NCI-H146 treated with DMSO at 0.1 percent for 48 hours (cell line): ENCODE measurements around the gene EXOC3L4.

Experiments
- DNase-seq: peaks from one replicate; lab custom pipeline; 2025; ENCODE audit not compliant: unreplicated experiment; lab: John Stamatoyannopoulos, UW

Gene EXOC3L4

GRCh38 chr14:103130017-103130764, 35.7 kb downstream of the EXOC3L4 start:
- DNase-seq = no peak

- no peak for DNase-seq
These were observed 36.4 kb downstream of the EXOC3L4 start for GRCh38 chr14:103130965-103131364.

GRCh38 chr14:103131580-103131979, 37.1 kb downstream of the EXOC3L4 start:
- DNase-seq = no peak

- DNase-seq = no peak
These were observed 38.1 kb downstream of the EXOC3L4 start for GRCh38 chr14:103132381-103133209.

GRCh38 chr14:103133210-103134140, 39.0 kb downstream of the EXOC3L4 start:
- DNase-seq = no peak

GRCh38 chr14:103134405-103134804, 39.9 kb downstream of the EXOC3L4 start:
- no peak for DNase-seq

GRCh38 chr14:103134919-103135318, 40.4 kb downstream of the EXOC3L4 start:
- DNase-seq = no peak

- DNase-seq = no peak
These were observed 41.1 kb downstream of the EXOC3L4 start for GRCh38 chr14:103135333-103136260.

GRCh38 chr14:103136388-103137271, 42.1 kb downstream of the EXOC3L4 start:
- no peak for DNase-seq

GRCh38 chr14:103137689-103138300, 43.3 kb downstream of the EXOC3L4 start:
- no peak for DNase-seq

- no peak for DNase-seq
These were observed 44.0 kb downstream of the EXOC3L4 start for GRCh38 chr14:103138301-103139131.

GRCh38 chr14:103139132-103140025, 44.9 kb downstream of the EXOC3L4 start:
- no peak for DNase-seq

GRCh38 chr14:103140316-103141109, 46.0 kb downstream of the EXOC3L4 start:
- no peak for DNase-seq

- no peak for DNase-seq
These were observed 46.7 kb downstream of the EXOC3L4 start for GRCh38 chr14:103141117-103141796.

- DNase-seq = no peak
These were observed 47.5 kb downstream of the EXOC3L4 start for GRCh38 chr14:103142026-103142425.
